Daoy (cell line): Measurements from ENCODE around the gene TMEM80. TPM values are rescaled to one million over a fixed set of nuclear protein-coding genes. Genes with fewer than 3 reads are reported as not detected.
"Not testable (repeated sequence)": the region's sequence is repeated elsewhere in the genome, so short reads cannot be mapped to it uniquely, and the experiment has no call there.

Experiments used
- DNase-seq: peaks from one replicate; pipeline ENCODE4 v3.0.0-alpha.2; 2015; ENCODE audit warnings: low read depth
- total RNA-seq: library from RNA; depleted of rRNA; stranded (reverse); fragments of >200 nt; shearing (Covaris generic); gene quantifications from 2 replicates; pipeline ENCODE4 v1.2.3, GENCODE V29; 2014; rRNA removed

TMEM80 gene
- 7.5 and 15.8 TPM in 2 replicates for total RNA-seq

DNA sequence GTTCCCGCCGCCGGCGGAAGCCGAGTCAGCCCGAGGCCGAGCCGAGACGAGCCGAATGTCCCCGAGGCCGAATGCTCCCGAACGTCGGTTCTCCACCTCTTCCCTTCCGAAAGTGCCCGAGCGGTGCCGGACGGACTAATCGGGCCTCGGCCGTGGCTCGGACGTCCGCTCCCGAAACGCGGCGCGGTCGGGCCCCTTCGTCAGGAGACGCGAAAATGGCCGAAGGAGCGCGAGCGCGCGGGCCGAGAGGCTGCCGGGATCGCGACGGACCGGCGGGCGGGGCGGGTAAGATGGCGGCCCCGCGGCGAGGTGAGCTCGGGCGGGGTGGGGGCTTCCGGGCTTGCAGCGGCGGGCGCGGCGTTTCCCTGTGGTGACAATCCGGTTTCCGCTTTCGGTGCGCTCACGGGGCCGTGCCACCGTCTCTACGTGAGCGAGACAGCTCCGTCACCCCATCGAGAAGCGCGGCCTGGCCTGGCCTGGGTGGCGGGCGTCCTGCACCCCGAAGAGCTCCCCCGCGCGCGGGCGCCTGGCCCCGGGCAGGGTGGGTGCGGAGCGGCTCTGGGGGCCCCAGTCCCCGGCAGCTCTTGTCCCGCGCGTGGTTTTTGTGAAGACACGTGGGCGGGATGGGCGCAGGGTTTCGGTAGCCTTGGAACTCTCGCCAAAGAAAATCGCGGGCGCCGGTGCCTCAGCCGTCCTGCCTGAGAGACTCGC is at the start of gene TMEM80:
TSS of gene TMEM80 (plus strand) at position 279 of the 711 bp plus-strand sequence. CDS start at position 291, 12 bp downstream.
- peak; percentile 99 for DNase-seq

DNA sequence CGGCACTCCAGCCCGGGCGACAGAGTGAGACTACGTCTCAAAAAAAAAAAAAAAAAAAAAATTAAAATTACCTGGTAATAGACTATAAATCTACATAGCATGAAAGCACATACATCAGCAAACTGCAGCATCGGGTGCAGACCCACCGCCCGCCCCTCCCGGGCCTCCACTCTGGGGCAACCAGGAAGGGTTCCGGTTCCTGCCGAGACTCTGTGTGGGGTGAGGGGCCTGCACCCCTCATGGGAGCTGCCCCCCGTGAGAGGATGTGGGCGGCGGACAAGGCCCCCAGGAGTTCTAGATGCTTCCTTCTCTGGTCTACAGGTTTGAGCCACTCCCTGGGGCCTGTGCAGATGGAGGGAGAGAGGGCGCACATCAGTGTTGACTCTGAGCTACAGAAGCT is 49.4 kb upstream of the TMEM80 start:
- DNase-seq, result no peak

DNA sequence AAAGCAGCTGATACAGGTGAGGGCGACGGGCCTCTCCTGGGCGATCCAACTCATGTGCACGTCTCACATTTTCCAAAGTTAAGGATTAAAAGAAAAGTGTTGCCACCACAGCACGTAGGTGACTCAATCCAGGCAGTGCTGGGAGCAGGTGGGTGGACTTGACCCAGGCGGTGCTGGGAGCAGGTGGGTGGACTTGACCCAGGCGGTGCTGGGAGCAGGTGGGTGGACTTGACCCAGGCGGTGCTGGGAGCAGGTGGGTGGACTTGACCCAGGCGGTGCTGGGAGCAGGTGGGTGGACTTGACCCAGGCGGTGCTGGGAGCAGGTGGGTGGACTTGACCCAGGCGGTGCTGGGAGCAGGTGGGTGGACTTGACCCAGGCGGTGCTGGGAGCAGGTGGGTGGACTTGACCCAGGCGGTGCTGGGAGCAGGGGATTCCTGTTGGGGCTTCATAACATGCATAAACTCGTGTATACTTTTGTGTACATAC is 47.9 kb upstream of the TMEM80 start:
- DNase-seq, result not testable (repeated sequence)

DNA sequence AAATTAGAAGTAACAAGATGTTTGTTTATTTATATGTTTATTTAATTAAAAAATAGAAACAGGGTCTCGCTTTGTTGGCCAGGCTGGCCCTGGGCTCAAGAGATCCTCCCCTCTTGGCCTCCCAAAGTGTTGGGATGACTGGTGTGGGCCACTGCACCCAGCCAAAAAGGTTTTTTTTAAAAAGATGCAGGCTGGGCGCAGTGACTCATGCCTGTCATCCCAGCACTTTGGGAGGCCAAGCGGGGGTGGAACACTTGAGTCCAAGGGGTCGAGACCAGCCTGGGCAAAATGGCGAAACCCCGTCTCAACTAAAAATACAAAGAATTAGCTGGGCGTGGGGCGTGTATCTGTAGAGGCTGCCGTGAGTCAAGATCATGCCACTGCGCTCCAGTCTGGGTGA is 45.1 kb upstream of the TMEM80 start:
- no peak for DNase-seq

DNA sequence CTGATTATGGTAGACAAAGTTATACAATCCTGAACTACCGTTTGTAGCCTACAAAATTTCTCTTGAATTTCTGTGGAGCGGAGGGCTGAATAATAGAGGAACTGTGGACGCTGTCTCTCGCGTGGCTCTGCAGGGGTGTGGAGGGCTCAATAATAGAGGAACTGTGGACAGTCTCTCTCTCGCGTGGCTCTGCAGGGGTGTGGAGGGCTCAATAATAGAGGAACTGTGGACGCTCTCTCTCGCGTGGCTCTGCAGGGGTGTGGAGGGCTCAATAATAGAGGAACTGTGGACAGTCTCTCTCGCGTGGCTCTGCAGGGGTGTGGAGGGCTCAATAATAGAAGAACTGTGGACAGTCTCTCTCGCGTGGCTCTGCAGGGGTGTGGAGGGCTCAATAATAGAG is 42.5 kb upstream of the TMEM80 start:
- DNase-seq, result not testable (repeated sequence)

DNA sequence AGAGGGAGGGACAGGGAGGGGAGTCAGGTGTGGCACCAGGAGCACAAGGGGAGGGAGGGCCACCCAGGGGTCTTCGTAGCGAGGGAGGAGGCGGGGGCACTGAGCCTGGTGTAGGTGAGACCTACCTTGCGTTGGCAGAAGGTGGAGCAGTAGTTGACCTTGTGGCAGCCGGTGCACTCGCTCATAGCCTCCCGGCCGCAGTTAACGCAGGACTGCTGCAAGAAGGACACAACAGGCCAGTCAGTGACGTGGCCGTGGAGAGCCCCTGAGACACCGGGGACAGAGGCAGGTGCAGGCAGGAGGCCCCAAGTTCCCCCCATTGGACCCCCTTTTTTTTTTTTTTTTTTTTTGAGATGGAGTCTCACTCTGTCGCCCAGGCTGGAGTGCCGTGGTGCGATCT is 41.8 kb upstream of the TMEM80 start:
- DNase-seq, result no peak

DNA sequence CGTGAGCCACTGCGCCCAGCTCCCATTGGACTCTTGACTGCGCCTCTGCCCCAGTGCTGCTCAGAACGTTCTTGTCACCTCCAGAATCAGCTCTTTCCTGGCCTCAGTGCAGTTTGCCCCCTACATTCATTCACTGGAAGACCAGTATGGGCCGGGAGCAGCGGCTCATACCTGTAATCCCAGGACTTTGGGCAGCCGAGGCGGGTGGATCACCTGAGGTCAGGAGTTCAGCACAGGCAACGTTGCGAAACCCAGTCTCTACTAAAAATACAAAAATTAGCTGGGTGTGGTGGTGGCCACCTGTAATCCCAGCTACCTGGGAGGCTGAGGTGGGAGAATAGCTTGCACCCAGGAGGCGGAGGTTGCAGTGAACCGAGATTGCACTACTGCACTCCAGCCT is 41.2 kb upstream of the TMEM80 start:
- DNase-seq, result not testable (repeated sequence)

DNA sequence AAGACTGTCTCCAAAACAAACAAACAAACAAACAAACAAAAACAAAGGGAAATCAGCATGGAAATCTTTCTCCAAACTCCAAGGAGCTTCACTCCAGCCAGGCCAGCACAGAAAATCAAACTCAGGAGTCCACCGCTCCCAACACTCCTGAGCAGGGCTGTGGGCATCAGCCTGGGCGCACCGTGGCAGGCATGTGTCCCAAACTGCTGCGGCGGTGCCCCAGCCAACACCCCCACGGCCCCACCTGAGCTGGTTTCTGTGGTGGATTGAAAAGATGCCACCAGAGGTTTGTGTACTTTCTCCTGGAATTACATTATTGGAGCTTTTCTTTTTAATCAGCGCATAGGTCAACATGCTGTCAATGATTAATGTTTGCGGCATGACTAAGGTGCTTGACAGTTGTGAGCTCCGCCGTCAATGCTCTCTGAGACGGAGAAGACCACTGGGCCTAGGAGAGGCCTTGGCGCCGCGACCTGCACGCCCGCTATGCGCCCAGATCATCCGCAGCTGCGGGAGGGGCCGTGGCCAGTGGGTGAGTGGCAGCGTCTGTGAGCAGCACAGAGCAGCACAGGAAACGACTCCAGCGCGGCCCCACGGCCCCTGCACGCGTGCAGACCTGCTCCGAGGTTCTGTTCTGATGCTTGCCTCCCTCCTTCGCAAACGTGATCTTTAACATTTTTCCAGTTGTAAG is 40.4 kb upstream of the TMEM80 start:
- DNase-seq, result no peak

DNA sequence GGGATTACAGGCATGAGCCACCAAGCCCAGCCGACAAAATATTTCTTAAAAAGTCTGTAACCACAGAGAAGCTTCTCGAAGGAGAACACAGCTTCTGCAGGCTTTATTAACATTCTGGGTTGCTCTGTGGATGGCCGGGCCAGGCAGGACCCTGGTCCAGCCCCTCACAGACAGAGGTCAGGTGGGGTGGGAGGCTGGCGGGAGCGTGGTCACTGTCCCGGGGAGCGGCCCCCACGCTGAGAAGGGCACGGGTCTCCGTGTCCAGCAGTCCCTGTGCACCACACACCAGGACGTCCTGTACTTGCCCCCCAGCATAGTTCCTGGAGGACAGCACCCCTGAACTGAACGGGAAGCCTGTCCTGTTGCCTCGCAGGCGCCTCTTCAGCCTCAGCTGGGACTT is 39.2 kb upstream of the TMEM80 start:
- DNase-seq, result no peak

DNA sequence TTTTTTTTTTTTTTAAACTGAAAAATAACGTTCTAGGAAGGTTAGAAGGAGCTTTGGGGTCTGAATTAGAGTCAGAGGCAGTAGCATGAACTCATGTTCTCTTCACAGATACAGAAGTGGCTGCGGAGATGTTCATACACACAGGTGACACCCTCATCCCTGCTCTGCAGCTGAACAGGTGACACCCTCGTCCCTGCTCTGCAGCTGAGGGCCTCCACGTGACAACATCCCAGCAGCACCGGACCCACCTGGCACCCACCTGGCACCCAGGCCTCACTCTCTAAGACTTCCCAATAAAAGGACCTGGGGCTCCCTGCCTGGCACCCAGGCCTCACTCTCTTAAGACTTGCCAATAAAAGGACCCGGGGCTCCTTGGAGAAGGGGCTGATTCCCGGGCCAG is 38.8 kb upstream of the TMEM80 start:
- DNase-seq, result no peak

DNA sequence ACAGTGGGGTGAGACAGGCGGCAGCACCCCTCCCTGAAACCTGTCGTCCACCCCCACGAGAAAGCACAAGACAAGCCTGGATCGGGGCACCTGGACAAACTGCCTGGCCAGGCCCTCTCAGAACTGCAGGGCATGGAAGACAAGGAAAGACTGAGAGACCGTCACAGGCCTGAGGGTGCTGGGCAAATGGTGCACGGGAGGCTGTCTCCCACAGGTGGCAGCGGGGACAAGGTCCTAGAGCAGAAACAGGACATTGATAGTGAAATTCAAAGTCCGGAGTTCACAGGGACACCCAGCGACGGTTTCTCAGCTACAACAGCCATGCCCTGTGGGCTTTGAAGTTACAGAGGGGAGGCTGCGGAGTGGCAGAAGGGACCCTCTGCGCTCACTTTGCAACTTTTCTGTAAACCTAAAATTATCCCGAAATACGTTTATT is 37.9 kb upstream of the TMEM80 start:
- no peak for DNase-seq

DNA sequence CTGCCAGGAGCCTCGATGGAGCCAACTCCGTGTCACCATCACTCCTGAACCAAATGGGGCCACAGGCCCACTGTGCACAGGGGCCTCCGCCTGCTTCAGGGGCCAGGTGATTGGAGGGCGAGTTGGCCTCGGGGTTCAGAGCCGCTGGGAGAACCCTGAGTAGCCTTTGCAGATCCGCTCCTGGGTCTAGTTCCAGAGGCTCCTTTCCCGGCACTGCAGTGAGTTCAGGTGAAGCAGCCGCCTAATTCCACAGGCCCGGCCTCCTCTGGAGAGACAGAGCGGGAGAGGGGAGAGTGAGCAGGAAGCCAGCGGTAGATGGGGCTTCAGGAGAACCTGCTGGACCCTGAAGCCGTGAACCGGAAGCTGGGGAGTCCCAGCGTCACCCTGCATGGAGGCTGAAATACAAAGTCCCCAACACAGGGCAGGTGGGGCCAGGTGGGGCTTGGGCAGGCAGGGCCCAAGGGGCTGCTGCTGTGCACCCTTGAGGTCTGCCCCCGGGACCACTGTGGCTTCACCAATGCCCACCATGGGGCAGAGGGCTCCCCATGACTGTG is 36.0 kb upstream of the TMEM80 start:
- no peak for DNase-seq

DNA sequence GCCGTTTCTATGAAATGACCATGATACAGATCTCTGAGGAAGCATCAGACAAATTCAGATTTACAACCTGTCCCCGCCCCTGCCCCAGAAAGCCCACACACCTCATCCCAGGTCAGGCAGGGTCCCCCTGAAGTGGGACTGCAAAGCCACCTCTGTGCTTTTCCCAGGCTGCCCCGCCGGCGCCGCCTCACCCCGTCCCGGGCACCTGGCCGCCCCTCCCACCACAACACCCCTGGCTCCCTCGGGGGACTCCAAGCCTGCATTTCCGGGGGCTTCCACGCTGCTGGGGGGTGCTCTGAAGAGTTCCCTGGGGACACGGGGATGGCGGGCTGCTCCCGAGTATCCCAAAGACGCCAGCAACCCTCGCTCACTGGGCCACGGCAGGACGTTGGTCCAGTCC is 35.3 kb upstream of the TMEM80 start:
- no peak for DNase-seq

DNA sequence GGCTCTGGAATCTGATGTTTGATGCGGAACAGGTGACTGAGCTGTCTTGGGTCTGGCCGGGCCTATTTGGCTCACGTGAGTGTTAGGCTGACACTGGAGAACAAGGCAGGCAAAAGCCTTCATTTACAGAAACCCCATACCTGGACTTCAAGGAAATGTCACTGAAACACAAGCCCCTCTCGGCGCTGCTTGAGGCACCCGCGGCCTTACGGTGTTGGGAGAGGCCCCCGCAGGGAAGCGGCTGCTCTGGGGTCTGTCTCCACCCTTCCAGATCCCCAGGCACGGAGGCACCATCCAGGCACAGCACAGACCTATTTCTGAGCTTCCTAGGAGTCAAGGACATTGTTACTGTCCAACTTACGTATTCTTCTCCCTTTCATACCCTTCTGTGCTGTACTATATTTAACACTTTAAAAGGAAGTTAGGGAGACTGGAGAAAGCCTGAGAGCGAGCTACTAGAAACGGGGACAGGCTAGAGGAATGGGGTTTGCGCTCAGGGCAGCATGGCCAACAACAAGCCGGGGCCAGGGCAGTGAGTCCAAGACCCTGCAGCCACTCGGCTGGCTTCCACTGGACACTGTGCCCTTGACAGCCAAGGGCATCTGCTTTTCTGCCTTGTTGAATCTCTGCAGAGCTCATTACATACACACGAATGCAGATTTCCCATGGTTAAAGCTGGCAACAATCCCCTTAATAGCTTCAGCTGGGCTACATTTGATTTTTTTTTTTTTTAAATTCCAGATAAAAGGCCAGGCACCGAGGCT is 34.8 kb upstream of the TMEM80 start:
- no peak for DNase-seq

DNA sequence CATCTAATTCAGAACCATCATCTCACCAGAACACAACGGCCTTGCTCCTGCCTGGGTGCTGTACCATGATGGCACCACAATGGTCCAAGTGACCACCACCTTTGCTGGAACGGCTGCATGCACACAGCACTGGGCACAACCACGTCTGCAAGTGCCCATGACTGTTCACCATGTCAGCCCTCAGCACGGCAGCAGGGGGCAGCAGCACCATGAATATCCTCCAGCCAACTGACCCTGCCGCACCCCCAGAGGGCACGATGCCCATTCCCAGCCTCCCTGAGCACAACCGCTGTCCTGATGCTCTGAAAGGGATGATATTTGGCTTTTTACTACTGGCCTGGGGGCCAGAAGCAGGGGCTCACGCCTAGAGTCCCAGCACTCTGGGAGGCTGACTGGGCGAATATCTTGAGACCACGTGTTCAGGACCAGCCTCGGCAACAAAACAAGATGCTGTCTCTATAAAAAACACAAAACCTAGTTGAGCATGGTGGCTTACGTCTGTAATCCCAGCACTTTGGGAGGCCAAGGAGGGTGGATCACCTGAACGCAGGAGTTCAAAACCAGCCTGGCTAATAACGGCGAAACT is 32.8 kb upstream of the TMEM80 start:
- peak; percentile 65 for DNase-seq

DNA sequence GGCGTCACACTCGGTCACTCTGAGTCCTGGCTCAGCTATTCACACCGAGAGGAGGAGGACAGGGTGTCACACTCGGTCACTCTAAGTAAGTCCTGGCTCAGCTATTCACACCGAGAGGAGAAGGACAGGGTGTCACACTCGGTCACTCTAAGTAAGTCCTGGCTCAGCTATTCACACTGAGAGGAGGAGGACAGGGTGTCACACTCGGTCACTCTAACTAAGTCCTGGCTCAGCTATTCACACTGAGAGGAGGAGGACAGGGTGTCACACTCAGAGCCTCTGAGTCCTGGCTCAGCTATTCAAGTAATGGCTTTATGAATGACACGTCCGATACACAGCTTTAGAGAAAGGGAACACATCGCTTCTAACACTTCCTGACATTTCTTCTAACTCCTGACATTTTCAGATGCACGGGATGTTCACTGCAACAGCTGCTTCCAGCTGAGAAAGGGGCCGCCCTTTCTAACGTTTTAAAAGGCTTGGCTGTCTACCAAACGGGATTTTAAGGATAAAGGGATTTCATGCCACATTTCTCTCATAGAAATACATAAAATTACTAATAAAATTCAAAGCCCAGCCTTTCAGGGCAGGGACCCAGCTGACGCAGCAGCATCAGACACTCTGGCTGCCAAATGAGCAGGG is 30.4 kb upstream of the TMEM80 start:
- no peak for DNase-seq

DNA sequence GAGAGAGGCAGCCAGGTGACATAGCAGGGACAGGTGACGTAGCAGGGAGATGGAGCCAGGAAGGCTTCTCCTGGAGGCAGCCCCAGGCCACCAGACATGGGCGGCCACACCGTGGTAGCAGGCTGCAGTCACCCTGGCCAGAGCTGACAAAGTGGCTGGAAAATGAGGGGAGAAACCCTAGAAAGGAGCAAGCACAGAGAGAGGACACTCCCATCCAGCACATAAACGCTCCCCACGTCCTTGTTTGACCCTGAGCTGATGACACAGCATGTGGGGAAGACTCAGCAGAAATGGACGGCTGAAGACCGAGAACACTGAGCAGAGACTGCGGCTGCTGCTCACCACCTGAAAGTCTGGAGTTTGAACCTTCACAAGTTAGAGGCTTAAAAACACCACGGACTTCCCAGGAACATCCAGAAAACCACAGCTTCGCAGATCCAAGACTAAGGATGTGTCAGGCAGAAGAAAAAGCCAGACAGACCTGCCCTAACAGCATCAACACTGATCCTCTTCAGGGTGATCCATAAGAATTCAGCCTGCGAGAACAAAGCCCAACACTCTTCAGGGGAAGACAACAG is 29.8 kb upstream of the TMEM80 start:
- no peak for DNase-seq

DNA sequence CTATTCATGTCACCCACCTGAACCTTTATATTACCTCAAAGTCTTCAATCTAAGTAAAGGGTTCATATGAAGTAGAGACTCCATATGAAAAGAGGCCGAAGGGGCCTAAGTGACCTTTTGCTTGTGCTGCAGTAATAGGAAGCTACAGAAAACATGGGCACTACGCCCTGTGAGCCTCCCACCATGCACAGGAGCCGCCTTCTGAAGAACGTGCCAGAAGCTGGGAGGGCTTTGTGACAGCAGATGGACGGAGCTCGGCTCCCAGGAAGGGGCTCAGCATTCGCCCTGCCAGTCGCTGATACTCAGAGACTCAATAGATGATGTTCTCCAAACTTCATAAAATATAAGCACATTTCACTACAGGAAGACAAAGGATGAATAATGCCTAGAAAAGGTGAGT is 21.8 kb upstream of the TMEM80 start:
- DNase-seq, result no peak

DNA sequence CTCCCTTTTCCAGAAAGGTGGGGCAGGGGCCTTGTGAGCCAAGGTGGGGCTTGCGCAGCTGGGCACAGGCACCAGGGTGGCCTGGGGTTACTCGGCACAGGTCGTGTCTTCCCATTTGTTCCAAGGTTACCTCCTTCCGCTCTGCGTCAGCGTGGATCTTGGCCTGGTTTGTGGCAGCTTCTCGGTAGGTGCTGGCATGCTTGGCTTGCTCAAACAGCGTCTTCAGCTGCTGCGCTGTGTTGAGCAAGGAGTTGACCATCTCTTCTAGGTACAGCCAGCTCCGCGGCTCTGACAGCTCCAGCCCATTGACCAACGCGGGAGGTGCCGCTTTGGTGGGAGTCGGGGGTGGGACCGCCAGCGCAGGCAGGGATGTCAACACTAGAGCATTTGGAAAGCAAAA is 21.2 kb upstream of the TMEM80 start:
- no peak for DNase-seq

DNA sequence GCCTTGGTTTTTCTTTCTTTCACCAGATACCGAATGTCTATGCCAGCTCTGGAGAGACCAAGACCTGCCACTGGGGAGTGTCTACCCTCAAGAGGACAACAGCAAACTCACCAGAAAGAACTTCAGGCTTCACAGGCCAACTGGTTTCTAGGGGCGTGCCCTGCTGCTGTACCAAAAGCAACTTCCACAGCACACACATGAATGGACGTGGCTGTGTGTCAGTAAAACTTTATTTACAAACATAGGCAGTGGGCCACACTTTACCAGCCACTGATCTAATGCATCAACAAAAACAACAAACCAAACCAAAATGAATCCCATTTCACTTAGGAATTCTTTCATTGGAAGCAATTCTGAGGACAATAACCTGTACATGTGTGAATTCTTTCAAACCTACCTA is 17.3 kb upstream of the TMEM80 start:
- DNase-seq, result no peak
